H9 (cell line): ENCODE results near the gene EIF3K. TPM values are rescaled to one million over a fixed set of nuclear protein-coding genes. Genes with fewer than 3 reads are reported as not detected.

ENCODE experiments used
- DNase-seq: peaks from one replicate; pipeline ENCODE4 v3.0.0-alpha.2; 2017
- H2AFZ ChIP-seq: one replicate; pipeline ENCODE4 v1.6.1; 2013; ENCODE audit warnings: mild to moderate bottlenecking, low read length, control low read depth, moderate library complexity
- H2AK5ac ChIP-seq: 2 replicates; pipeline ENCODE4 v1.6.1; 2013; ENCODE audit warnings: low read length, control low read depth, mixed read lengths; ENCODE audit not compliant: insufficient read length
- H2BK120ac ChIP-seq: one replicate; pipeline ENCODE4 v1.6.1; 2013; ENCODE audit warnings: low read depth, mild to moderate bottlenecking, low read length, control low read depth, inconsistent platforms; ENCODE audit not compliant: poor library complexity, severe bottlenecking
- H2BK12ac ChIP-seq: 2 replicates; pipeline ENCODE4 v1.6.1; 2013; ENCODE audit warnings: low read length, control low read depth, mixed read lengths, low read depth; ENCODE audit not compliant: insufficient read length
- H2BK15ac ChIP-seq: 2 replicates; pipeline ENCODE4 v1.6.1; 2013; ENCODE audit warnings: low read depth, low read length, control low read depth
- H2BK20ac ChIP-seq: one replicate; pipeline ENCODE4 v1.6.1; 2013; ENCODE audit warnings: low read depth, mild to moderate bottlenecking, low read length, control low read depth, inconsistent platforms; ENCODE audit not compliant: poor library complexity, severe bottlenecking
- H2BK5ac ChIP-seq: 2 replicates; pipeline ENCODE4 v1.6.1; 2013; ENCODE audit warnings: low read length, control low read depth, mixed read lengths; ENCODE audit not compliant: insufficient read length
- H3K14ac ChIP-seq: 2 replicates; pipeline ENCODE4 v1.6.1; 2013; ENCODE audit warnings: low read length, control low read depth; ENCODE audit not compliant: insufficient read depth
- H3K18ac ChIP-seq: 2 replicates; pipeline ENCODE4 v1.6.1; 2013; ENCODE audit warnings: low read depth, mild to moderate bottlenecking, mixed read lengths, low read length, control low read depth; ENCODE audit not compliant: insufficient read length
- H3K23ac ChIP-seq: 2 replicates; pipeline ENCODE4 v1.6.1; 2013; ENCODE audit warnings: low read length, control low read depth, mixed read lengths, low read depth; ENCODE audit not compliant: insufficient read length
- H3K23me2 ChIP-seq: 2 replicates; pipeline ENCODE4 v1.6.1; 2013; ENCODE audit warnings: low read depth, mild to moderate bottlenecking, mixed read lengths, low read length, control low read depth; ENCODE audit not compliant: insufficient read length, poor library complexity, severe bottlenecking
- H3K27ac ChIP-seq: 2 replicates; pipeline ENCODE4 v1.5.1; 2013; ENCODE audit warnings: low read length, control low read depth, mixed read lengths, low read depth; ENCODE audit not compliant: insufficient read length
- H3K27me3 ChIP-seq: 2 replicates; pipeline ENCODE4 v1.6.1; 2013; ENCODE audit warnings: low read length, control low read depth, inconsistent platforms; ENCODE audit not compliant: insufficient read depth
- H3K4ac ChIP-seq: 2 replicates; pipeline ENCODE4 v1.6.1; 2013; ENCODE audit warnings: low read depth, mild to moderate bottlenecking, control low read depth, inconsistent platforms, low read length, moderate library complexity
- H3K4me1 ChIP-seq: 2 replicates; pipeline ENCODE4 v1.6.1; 2013; ENCODE audit warnings: low read length, control low read depth, inconsistent platforms; ENCODE audit not compliant: insufficient read depth
- H3K4me2 ChIP-seq: 2 replicates; pipeline ENCODE4 v1.6.1; 2013; ENCODE audit warnings: low read length, control low read depth, mixed read lengths; ENCODE audit not compliant: insufficient read length, insufficient read depth
- H3K56ac ChIP-seq: 2 replicates; pipeline ENCODE4 v1.6.1; 2013; ENCODE audit warnings: low read depth, mild to moderate bottlenecking, mixed read lengths, low read length, control low read depth; ENCODE audit not compliant: insufficient read length
- H3K79me1 ChIP-seq: 2 replicates; pipeline ENCODE4 v1.6.1; 2013; ENCODE audit warnings: low read depth, mild to moderate bottlenecking, moderate library complexity, low read length, control low read depth, inconsistent platforms; ENCODE audit not compliant: insufficient read depth, poor library complexity, severe bottlenecking
- H3K79me2 ChIP-seq: 2 replicates; pipeline ENCODE4 v1.6.1; 2013; ENCODE audit warnings: low read length, control low read depth, inconsistent platforms; ENCODE audit not compliant: insufficient read depth
- H3K9ac ChIP-seq: 2 replicates; pipeline ENCODE4 v1.6.1; 2013; ENCODE audit warnings: low read length, control low read depth, mixed read lengths; ENCODE audit not compliant: insufficient read length; ENCODE audit errors: extremely low read depth
- H3K9me3 ChIP-seq: one replicate; pipeline ENCODE4 v1.6.1; 2013; ENCODE audit warnings: low read depth, low read length, inconsistent platforms; ENCODE audit not compliant: control insufficient read depth
- H3T11ph ChIP-seq: one replicate; pipeline ENCODE4 v1.6.1; 2013; ENCODE audit warnings: mild to moderate bottlenecking, low read length, control low read depth, inconsistent platforms
- H4K20me1 ChIP-seq: one replicate; pipeline ENCODE4 v1.6.1; 2013; ENCODE audit not compliant: control insufficient read depth, insufficient read length, insufficient read depth
- H4K5ac ChIP-seq: 2 replicates; pipeline ENCODE4 v1.6.1; 2013; ENCODE audit warnings: low read depth, mild to moderate bottlenecking, mixed read lengths, low read length, control low read depth; ENCODE audit not compliant: insufficient read length
- H4K8ac ChIP-seq: replicated peaks from 2 replicates; pipeline ENCODE4 v1.6.1; 2013; ENCODE audit warnings: low read length, control low read depth, mixed read lengths, low read depth; ENCODE audit not compliant: insufficient read length
- H4K91ac ChIP-seq: 2 replicates; pipeline ENCODE4 v1.6.1; 2013; ENCODE audit warnings: low read depth, mild to moderate bottlenecking, moderate library complexity, mixed read lengths, low read length, control low read depth; ENCODE audit not compliant: insufficient read length
- H3K27ac Mint-ChIP-seq, 3 experiments: 2 replicates in 2 of 3; 3 replicates in 1 of 3; pipeline ENCODE4 v1.8.0; 2020 to 2021; ENCODE audit warnings: mixed read lengths in 3 of 3, mild to moderate bottlenecking in 1 of 3, moderate library complexity in 1 of 3
- H3K27me3 Mint-ChIP-seq: 2 replicates; pipeline ENCODE4 v1.8.0; 2021; ENCODE audit warnings: low read depth, mild to moderate bottlenecking, moderate library complexity, mixed read lengths
- H3K36me3 Mint-ChIP-seq, 3 experiments: 2 replicates in 2 of 3; 3 replicates in 1 of 3; pipeline ENCODE4 v1.8.0; 2020 to 2021; ENCODE audit warnings: low read depth in 3 of 3, mixed read lengths in 3 of 3; ENCODE audit not compliant: insufficient read depth in 1 of 3
- H3K4me1 Mint-ChIP-seq, 2 experiments: 2 replicates each; pipeline ENCODE4 v1.8.0; 2020; ENCODE audit warnings: mixed read lengths in 2 of 2
- H3K4me3 Mint-ChIP-seq, 2 experiments: 2 replicates in 1 of 2; 3 replicates in 1 of 2; pipeline ENCODE4 v1.8.0; 2020 to 2021; ENCODE audit warnings: mild to moderate bottlenecking in 2 of 2, mixed read lengths in 2 of 2, moderate library complexity in 1 of 2
- H3K9me3 Mint-ChIP-seq, 2 experiments: 2 replicates in 1 of 2; 3 replicates in 1 of 2; pipeline ENCODE4 v1.8.0; 2020; ENCODE audit warnings: mild to moderate bottlenecking in 2 of 2, mixed read lengths in 2 of 2, moderate library complexity in 1 of 2
- CTCF ChIP-seq: fragments of 200-600 bp; sonication (generic); conservative IDR thresholded peaks from 3 replicates; pipeline ENCODE4 v1.8.0; 2021; ENCODE audit warnings: antibody characterized with exemption, mild to moderate bottlenecking
- WGBS: extraction: QIAGEN DNeasy Blood & Tissue Kit; methylation state at CpG from one replicate; pipeline ENCODE4 v1.1.7; 2013; ENCODE audit warnings: missing lambda C conversion rate, low lambda C conversion rate, mixed read lengths; ENCODE audit not compliant: insufficient read length; ENCODE audit errors: extremely low coverage; 5-methylcytosine and 5-hydroxymethylcytosine counted together
- total RNA-seq: library from RNA; stranded (reverse); gene quantifications from 2 replicates; pipeline ENCODE4 v1.2.1, GENCODE V29; 2021

EIF3K gene
- total RNA-seq, 1 experiment from 2014 or later = 345 TPM

- Histone ChIP-seq H2AFZ (no peak overlapping the region), H4K20me1 (no peaks in the 10 kb centered on the region)
Measured at GRCh38 chr19:38639679-38640078, 20.7 kb downstream of the EIF3K start.

More at GRCh38 chr19:38639679-38640078, 20.7 kb downstream of the EIF3K start:
- TF ChIP-seq CTCF = no peak
- WGBS = no CpG with 5 or more reads among the region's 2 CpGs
- H3K27me3 ChIP-seq = no peaks in the 10 kb centered on the region
- no peak overlapping the region for H3K18ac ChIP-seq
- no peak overlapping the region for H3K14ac ChIP-seq
- DNase-seq = no peak
- H2BK120ac ChIP-seq = no peak overlapping the region
- peaks cover 1% of the 10 kb centered on the region; the same call in 1 of the 2 replicates for H3K27me3 Mint-ChIP-seq
- no peak overlapping the region for H2BK12ac ChIP-seq
- no peak overlapping the region for H2AK5ac ChIP-seq
- no peak overlapping the region for H4K5ac ChIP-seq
- H3K27ac ChIP-seq = no peak overlapping the region
- no peaks in the 10 kb centered on the region for H3K23me2 ChIP-seq
- H3T11ph ChIP-seq = no peak overlapping the region
- H3K9ac ChIP-seq = no peak overlapping the region
- H3K4me3 Mint-ChIP-seq = no peak overlapping the region
- H3K4me1 Mint-ChIP-seq = peaks cover 14 to 19% of the 10 kb centered on the region in 2 experiments
- H3K4ac ChIP-seq = no peak overlapping the region
- no peak overlapping the region for H4K8ac ChIP-seq
- no peaks in the 10 kb centered on the region for H3K9me3 ChIP-seq
- no peak overlapping the region for H4K91ac ChIP-seq
- H3K36me3 Mint-ChIP-seq = peaks cover 4 to 25% (median 21%) of the 10 kb centered on the region in 3 experiments
- no peak overlapping the region for H2BK15ac ChIP-seq
- no peak overlapping the region for H3K56ac ChIP-seq
- no peak overlapping the region for H3K27ac Mint-ChIP-seq
- no peaks in the 10 kb centered on the region for H3K9me3 Mint-ChIP-seq
- H3K4me1 ChIP-seq = no peaks in the 10 kb centered on the region; the same call in 1 of the 2 replicates
- no peak overlapping the region for H2BK5ac ChIP-seq
- H3K4me2 ChIP-seq = no peak overlapping the region
- no peak overlapping the region for H3K23ac ChIP-seq
- no peaks in the 10 kb centered on the region for H3K79me2 ChIP-seq
- H3K79me1 ChIP-seq = no peaks in the 10 kb centered on the region
- H2BK20ac ChIP-seq = no peak overlapping the region
